NCI-H2081 treated with DMSO at 0.1 percent for 48 hours (cell line): ENCODE results near the gene THADA.

Experiments
- DNase-seq: peaks from one replicate; lab custom pipeline; 2025; lab: John Stamatoyannopoulos, UW

Gene THADA

DNA sequence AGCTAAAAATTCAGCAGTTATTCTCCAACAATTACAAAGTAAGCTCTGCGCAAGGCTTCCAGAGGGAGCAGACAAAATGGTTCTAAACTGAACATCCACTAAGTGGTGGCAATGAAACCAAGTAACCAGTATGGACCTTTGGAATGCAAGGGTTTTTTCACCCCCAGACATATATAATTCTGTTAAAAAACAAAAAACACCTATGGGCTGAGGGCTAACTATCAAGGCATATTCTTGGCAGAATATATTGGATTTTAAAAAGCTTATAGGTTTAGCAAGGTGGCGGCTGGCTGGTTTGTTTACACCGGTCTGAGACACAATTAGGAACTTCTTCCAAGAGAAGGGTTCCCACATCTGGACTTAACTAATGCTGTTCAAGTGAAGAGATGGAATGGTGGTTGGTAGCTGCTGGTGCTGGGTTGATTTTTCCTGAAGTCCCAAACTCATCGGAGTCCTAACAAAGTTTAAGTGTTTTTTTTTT is 372.3 kb downstream of the THADA start:
- DNase-seq: no peak

GRCh38 chr2:43222475-43223309 is 373.1 kb downstream of the THADA start:
- DNase-seq: no peak

DNA sequence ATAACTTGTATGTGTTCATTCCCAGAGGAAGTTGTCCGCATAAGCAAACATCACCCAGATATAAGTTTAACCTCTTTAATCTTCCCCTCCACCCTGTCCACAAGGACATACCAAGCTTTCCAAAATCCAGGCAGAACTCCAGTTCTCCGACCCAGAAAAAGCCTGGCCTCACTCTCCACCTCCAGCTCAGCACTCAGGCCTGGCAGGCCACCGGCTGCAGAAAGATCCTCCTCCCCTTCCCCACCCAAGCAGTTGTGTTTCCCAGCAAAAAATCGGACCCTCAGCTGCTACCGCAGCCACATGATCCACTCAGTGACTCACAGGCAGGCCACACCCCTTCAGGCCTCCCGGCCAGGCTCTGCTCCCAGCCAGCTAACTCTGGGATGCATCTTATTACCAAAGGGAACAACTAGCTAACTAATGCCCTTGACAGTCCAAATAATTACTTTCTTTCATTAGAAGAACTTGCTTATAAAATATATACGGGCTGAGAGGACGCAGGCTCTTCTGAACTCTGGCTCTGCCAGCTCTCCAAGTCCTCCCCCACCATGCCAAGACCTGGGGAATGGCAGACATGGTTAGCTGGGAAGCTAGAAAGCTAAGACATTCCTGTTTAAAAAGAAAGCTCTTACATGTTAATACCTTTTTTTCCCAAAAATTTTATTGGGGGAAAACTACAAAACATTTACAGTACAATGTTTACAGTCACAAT is 373.9 kb downstream of the THADA start:
- no peak for DNase-seq

DNA sequence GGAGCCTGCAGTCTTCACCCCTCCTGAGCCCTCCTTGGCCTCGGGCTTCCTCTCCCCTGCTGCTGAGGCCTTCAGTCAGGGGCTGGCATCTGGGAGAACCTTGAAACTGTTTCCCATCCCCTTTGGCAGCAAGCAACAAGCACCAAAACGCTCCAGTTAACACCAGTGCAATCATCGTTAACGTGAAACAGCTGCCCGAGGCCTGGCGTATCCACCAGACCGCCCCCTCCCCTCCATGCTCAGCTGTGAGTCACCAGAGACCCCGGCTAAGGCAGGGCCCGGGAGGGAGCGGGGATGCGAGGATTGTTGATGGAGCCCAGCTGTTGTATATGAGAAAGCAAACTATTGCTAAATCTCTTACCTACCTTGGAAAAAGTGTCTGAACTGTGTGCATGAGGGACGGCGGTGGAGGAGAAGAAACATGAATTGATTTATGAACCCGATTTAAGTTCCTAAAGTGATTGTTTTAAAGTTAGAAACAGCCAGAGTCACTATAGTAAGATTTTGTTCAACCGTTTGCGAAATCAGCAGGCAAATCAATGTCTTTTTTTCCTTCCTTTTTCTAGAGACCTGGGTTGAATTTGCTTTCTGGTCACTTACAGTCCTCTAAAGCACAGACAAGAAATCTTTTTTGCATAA is 374.6 kb downstream of the THADA start:
- no peak for DNase-seq

DNA sequence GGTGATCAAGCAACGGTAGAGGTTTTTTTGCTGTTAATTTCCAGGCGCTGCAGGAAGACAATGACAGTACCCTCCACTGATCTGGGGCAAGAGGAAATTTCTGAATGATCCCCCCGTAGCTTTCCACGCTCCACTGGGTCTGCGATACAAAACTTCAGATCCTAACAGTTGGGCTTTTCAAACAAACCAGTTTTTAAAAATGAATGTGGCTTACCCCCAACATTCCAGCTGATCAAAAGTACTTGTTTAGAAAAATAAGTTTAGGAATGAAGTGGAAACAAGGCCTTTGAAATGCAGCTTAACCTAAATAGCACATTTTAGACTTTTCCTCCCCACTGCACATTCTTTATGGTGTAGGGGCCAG is 375.1 kb downstream of the THADA start:
- DNase-seq: no peak

GRCh38 chr2:43220229-43220751 is 375.5 kb downstream of the THADA start:
- no peak for DNase-seq

- peak; percentile 33 for DNase-seq
Observed at GRCh38 chr2:43219383-43220228, 376.2 kb downstream of the THADA start.

DNA sequence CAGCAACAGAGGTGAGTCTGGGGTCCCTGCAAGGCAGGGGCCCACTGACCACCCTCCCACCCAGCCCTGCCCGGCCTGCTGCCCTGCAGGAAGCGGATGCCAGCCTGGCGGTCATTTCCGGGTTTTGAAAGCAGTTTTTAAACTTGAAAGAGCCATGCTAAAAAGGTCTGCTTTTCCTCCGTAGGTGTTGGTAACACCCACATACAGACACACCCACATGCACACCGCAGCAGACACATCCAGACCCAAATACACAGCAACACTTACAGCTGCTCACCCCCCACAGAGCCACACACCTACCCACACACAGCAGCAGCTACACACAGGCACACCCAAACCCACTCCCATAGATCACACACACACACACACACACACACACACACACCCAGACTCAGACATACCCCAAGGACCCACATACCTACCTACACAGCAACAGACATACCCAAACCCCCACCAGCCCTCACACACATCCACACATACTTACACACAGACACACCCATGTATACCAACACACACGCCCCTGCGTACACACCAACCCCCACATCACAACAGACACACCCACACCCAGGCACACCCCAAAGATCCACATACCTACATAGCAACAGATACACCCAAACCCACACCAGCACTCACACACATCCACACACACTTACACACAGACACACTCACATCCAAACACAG is 377.0 kb downstream of the THADA start:
- DNase-seq: no peak

DNA sequence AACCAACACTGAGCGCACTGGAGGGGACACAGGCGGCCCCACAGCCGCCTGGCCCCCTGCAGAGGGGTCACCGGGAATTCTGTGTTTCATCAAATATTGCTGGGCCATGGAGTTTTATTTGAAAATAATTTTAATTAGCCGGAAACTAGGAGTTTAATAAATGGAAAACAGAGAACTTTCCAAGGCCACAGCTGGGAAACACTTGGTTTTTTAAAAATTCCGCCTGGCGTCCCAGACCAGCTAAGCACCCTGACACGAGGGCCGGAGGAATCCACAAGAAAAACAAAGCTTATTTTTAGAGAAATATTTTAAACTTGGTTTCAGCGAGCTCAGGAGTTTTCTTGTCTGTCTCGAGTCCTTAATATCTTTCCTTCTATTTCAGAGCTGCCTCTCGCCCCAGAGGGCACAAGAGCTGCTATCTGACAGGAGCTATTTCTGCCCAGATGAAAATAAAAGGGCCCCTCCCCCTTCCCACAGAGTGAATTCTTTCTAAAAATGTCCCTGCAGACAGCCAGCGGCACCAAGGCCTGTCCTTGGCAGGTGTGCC is 377.6 kb downstream of the THADA start:
- no peak for DNase-seq

DNA sequence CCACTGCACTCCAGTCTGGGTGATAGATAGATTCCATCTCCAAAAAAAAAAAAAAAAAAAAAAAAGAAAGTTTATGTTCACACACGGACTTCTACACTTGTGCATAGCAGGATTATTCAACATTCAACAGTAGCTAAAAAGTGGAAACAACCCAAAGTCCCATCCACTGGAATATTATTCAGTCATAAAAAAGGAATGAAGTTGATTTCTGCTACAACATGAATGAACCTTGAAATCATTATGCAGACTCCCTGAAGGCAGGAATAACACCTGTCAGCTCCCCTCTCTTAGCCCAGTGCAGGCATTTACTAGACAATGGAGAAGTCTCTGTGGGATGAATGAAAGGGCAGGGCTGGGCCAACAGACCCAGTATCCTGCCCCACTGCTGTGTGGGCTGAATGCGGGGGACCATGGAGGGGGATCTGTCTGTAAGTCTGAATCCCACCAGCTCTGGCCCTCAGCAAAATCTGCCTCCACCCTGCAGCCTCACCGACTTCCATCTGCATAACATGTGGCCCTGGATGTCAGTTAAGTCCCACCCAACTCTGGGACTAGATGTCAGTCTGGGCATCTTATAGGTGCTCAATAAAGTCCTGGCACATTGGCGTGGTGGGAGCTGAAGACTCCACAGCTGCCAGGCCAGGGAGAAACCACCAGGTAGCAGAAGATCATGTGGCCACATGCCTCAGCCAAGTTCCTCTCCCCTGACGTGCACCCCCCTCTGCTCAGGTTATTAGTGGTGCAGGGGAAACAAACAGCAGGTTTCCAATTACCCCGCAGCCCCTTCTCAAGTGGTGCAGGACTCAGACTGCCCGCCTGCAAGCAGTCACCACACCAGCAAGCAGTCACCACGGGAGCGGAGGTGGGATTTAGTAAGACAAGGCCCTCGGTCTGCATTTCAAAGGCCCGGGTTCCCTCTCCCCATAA is 378.3 kb downstream of the THADA start:
- no peak for DNase-seq

DNA sequence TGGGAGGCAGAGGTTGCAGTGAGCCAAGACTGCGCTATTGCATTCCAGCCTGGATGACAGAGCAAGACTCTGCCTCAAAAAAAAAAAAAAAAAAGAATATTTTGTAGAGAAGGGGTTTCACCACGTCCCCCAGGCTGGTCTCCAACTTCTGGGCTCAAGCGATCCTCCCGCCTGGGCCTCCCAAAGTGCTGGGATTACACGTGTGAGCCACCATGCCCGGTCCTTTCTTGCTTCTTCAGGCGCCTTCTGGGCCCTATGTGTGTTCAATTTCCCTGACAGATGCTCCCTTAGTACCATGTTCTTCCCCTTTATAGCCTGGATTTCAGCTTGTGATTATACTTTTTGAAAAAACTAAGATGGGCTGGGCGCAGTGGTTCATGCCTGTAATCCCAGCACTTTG is 379.2 kb downstream of the THADA start:
- DNase-seq: no peak

- DNase-seq: no peak
Observed at GRCh38 chr2:43215673-43216255, 380.1 kb downstream of the THADA start.

GRCh38 chr2:43214253-43214652 is 381.6 kb downstream of the THADA start:
- DNase-seq: no peak

- no peak for DNase-seq
Observed at GRCh38 chr2:43212931-43213330, 382.9 kb downstream of the THADA start.

DNA sequence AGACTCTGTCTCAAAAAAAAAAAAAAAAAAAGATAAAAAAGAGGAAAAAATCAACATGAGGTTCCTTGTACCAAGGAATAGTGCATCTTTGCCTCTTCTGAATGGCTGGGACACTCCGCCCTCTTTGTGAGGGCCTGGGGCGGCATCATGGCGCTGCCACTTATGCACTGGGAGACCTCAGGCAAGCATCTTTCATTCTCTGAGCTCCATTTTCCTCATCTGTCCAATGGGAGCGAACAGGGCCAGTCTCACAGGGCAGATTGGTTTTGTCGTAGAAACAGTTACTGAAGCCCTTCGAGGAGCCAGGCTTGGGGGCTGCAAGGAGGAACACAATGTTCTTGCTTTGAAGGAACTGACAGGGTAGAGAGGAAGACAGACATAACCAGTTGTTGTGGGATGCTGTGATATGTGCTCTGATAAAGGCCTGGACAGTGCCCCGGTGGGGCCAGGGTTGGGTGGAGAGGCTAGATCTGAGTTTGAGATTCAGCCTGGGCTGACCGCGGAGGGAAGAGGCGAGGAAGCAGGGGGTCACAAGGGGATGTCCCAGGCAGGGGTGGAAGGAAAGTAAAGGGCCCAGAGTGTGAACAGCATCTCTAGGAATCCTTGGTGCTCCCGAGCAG is 383.5 kb downstream of the THADA start:
- no peak for DNase-seq

- DNase-seq: no peak
Observed at GRCh38 chr2:43210467-43211303, 385.2 kb downstream of the THADA start.

DNA sequence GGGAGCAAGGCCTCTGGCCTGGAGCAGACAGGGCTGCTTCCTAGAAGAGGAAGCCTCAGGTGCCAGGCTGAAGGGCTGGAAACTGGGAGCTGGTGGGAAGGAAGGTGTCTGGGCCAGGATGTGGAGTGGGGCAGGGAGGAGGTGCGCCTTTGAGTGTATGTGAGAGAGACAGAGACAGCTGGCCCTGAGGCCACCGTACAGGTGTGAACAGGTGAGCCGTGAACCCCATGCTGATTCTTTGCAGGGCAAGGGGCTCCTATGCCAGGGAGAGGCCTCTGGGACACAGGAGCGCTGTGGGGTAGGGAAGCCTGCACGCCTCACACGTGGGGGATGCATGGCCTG is 385.7 kb downstream of the THADA start:
- DNase-seq: no peak

GRCh38 chr2:43209204-43209717 is 386.6 kb downstream of the THADA start:
- DNase-seq: no peak
